ENCODE results near the gene LRRC4C.

Gene LRRC4C

GRCh38 chr11:40223596-40224330 lies 1235.7 kb downstream of the LRRC4C start:
- H3K36me3 ChIP-seq (ENCODE audit: control insufficient read depth in 1 of 2, insufficient read depth in 2 of 2, low read depth in 1 of 2, low read length in 2 of 2), result no peaks in the 10 kb centered on the region
- H3K4ac ChIP-seq (ENCODE audit: low read depth in 1 of 2, low read length in 2 of 2), result no peak overlapping the region
- no peak overlapping the region for H2AK5ac ChIP-seq (ENCODE audit: low read length, severe bottlenecking)
- H3K4me1 ChIP-seq (ENCODE audit: control insufficient read depth, insufficient read depth, low read depth, low read length), result no peaks in the 10 kb centered on the region
- H2BK120ac ChIP-seq (ENCODE audit: low read depth, low read length), result no peak overlapping the region
- H3K4me3 ChIP-seq (ENCODE audit: insufficient read depth in 1 of 2, low read depth in 1 of 2, low read length in 2 of 2), result no peak overlapping the region
- H3K4me2 ChIP-seq (ENCODE audit: low read length, poor library complexity, severe bottlenecking), result no peak overlapping the region
- H4K8ac ChIP-seq (ENCODE audit: low read length), result no peak overlapping the region
- no peak overlapping the region for H2AFZ ChIP-seq (ENCODE audit: low read depth, low read length)
- H2BK12ac ChIP-seq (ENCODE audit: low read length in 2 of 2), result no peak overlapping the region
- H4K91ac ChIP-seq (ENCODE audit: low read length), result no peak overlapping the region
- H3K27me3 ChIP-seq (ENCODE audit: control insufficient read depth in 1 of 2, insufficient read depth in 1 of 2, low read length in 2 of 2), result no peaks in the 10 kb centered on the region
- no peak overlapping the region for H3K23ac ChIP-seq (ENCODE audit: low read length in 2 of 2)
- WGBS, result 100% methylated on average over 1 of the region's 2 CpGs
- H3K9me3 ChIP-seq (ENCODE audit: control insufficient read depth, low read length), result no peaks in the 10 kb centered on the region
- DNase-seq, result no peak
- H3K79me1 ChIP-seq (replicated peaks; ENCODE audit: low read length, poor library complexity, severe bottlenecking), result no peaks in the 10 kb centered on the region
- no peak overlapping the region for H3K18ac ChIP-seq (ENCODE audit: low read depth in 1 of 2, low read length in 2 of 2)
- H3K27ac ChIP-seq (ENCODE audit: low read length, poor library complexity, severe bottlenecking), result no peak overlapping the region
- H3K14ac ChIP-seq (ENCODE audit: low read length in 2 of 2), result no peak overlapping the region
- no peak overlapping the region for H2BK15ac ChIP-seq (ENCODE audit: low read depth, poor library complexity, severe bottlenecking)
- no peak overlapping the region for H2BK5ac ChIP-seq (ENCODE audit: low read depth, low read length, poor library complexity, severe bottlenecking)
- no peak overlapping the region for H3K9ac ChIP-seq (ENCODE audit: low read length)

- Histone ChIP-seq H3K36me3 (ENCODE audit: control insufficient read depth in 1 of 2, insufficient read depth in 2 of 2, low read depth in 1 of 2, low read length in 2 of 2) (no peaks in the 10 kb centered on the region), H3K14ac (ENCODE audit: low read length in 2 of 2) (no peak overlapping the region), H2AFZ (ENCODE audit: low read depth, low read length) (no peak overlapping the region), H3K27ac (ENCODE audit: low read length, poor library complexity, severe bottlenecking) (no peak overlapping the region), H3K23ac (ENCODE audit: low read length in 2 of 2) (no peak overlapping the region), H3K4me1 (ENCODE audit: control insufficient read depth, insufficient read depth, low read depth, low read length) (no peaks in the 10 kb centered on the region), H3K9me3 (ENCODE audit: control insufficient read depth, low read length) (no peaks in the 10 kb centered on the region), H3K9ac (ENCODE audit: low read length) (no peak overlapping the region), H4K8ac (ENCODE audit: low read length) (no peak overlapping the region), H3K18ac (ENCODE audit: low read depth in 1 of 2, low read length in 2 of 2) (no peak overlapping the region), H3K4ac (ENCODE audit: low read depth in 1 of 2, low read length in 2 of 2) (no peak overlapping the region), H3K4me2 (ENCODE audit: low read length, poor library complexity, severe bottlenecking) (no peak overlapping the region), H2AK5ac (ENCODE audit: low read length, severe bottlenecking) (no peak overlapping the region), H2BK12ac (ENCODE audit: low read length in 2 of 2) (no peak overlapping the region), H2BK15ac (ENCODE audit: low read depth, poor library complexity, severe bottlenecking) (no peak overlapping the region), H4K91ac (ENCODE audit: low read length) (no peak overlapping the region), H3K79me1 (replicated peaks; ENCODE audit: low read length, poor library complexity, severe bottlenecking) (no peaks in the 10 kb centered on the region), H3K4me3 (ENCODE audit: insufficient read depth in 1 of 2, low read depth in 1 of 2, low read length in 2 of 2) (no peak overlapping the region), H3K27me3 (ENCODE audit: control insufficient read depth in 1 of 2, insufficient read depth in 1 of 2, low read length in 2 of 2) (no peaks in the 10 kb centered on the region), H2BK120ac (ENCODE audit: low read depth, low read length) (no peak overlapping the region), H2BK5ac (ENCODE audit: low read depth, low read length, poor library complexity, severe bottlenecking) (no peak overlapping the region)
- DNase-seq, result peak; percentile 37
- no CpG with 5 or more reads among the region's 3 CpGs for WGBS
These were observed 1240.1 kb downstream of the LRRC4C start for GRCh38 chr11:40219401-40219800.

GRCh38 chr11:40215556-40215955 lies 1243.9 kb downstream of the LRRC4C start:
- H3K14ac ChIP-seq (ENCODE audit: low read length in 2 of 2), result no peak overlapping the region
- H3K27ac ChIP-seq (ENCODE audit: low read length, poor library complexity, severe bottlenecking), result no peak overlapping the region
- H3K4ac ChIP-seq (ENCODE audit: low read depth in 1 of 2, low read length in 2 of 2), result no peak overlapping the region
- no peaks in the 10 kb centered on the region for H3K4me1 ChIP-seq (ENCODE audit: control insufficient read depth, insufficient read depth, low read depth, low read length)
- no peaks in the 10 kb centered on the region for H3K79me1 ChIP-seq (replicated peaks; ENCODE audit: low read length, poor library complexity, severe bottlenecking)
- no peak overlapping the region for H2BK12ac ChIP-seq (ENCODE audit: low read length in 2 of 2)
- H2AK5ac ChIP-seq (ENCODE audit: low read length, severe bottlenecking), result no peak overlapping the region
- no peaks in the 10 kb centered on the region for H3K27me3 ChIP-seq (ENCODE audit: control insufficient read depth in 1 of 2, insufficient read depth in 1 of 2, low read length in 2 of 2)
- no peak overlapping the region for H2BK120ac ChIP-seq (ENCODE audit: low read depth, low read length)
- H3K18ac ChIP-seq (ENCODE audit: low read depth in 1 of 2, low read length in 2 of 2), result no peak overlapping the region
- H3K23ac ChIP-seq (ENCODE audit: low read length in 2 of 2), result no peak overlapping the region
- no peaks in the 10 kb centered on the region for H3K36me3 ChIP-seq (ENCODE audit: control insufficient read depth in 1 of 2, insufficient read depth in 2 of 2, low read depth in 1 of 2, low read length in 2 of 2)
- no peak overlapping the region for H2BK15ac ChIP-seq (ENCODE audit: low read depth, poor library complexity, severe bottlenecking)
- no peak overlapping the region for H2AFZ ChIP-seq (ENCODE audit: low read depth, low read length)
- no peak overlapping the region for H4K91ac ChIP-seq (ENCODE audit: low read length)
- WGBS, result 85% methylated on average over 2 of the region's 2 CpGs
- DNase-seq, result no peak
- H3K4me2 ChIP-seq (ENCODE audit: low read length, poor library complexity, severe bottlenecking), result no peak overlapping the region
- no peak overlapping the region for H4K8ac ChIP-seq (ENCODE audit: low read length)
- no peak overlapping the region for H3K4me3 ChIP-seq (ENCODE audit: insufficient read depth in 1 of 2, low read depth in 1 of 2, low read length in 2 of 2)
- H3K9ac ChIP-seq (ENCODE audit: low read length), result no peak overlapping the region
- no peak overlapping the region for H2BK5ac ChIP-seq (ENCODE audit: low read depth, low read length, poor library complexity, severe bottlenecking)
- no peaks in the 10 kb centered on the region for H3K9me3 ChIP-seq (ENCODE audit: control insufficient read depth, low read length)

- no peak overlapping the region for H3K23ac ChIP-seq (ENCODE audit: low read length in 2 of 2)
- H3K4me2 ChIP-seq (ENCODE audit: low read length, poor library complexity, severe bottlenecking), result no peak overlapping the region
- no peaks in the 10 kb centered on the region for H3K36me3 ChIP-seq (ENCODE audit: control insufficient read depth in 1 of 2, insufficient read depth in 2 of 2, low read depth in 1 of 2, low read length in 2 of 2)
- H3K27me3 ChIP-seq (ENCODE audit: control insufficient read depth in 1 of 2, insufficient read depth in 1 of 2, low read length in 2 of 2), result no peaks in the 10 kb centered on the region
- H3K14ac ChIP-seq (ENCODE audit: low read length in 2 of 2), result no peak overlapping the region
- no peak for DNase-seq
- H3K18ac ChIP-seq (ENCODE audit: low read depth in 1 of 2, low read length in 2 of 2), result no peak overlapping the region
- H3K9ac ChIP-seq (ENCODE audit: low read length), result no peak overlapping the region
- no peak overlapping the region for H2AK5ac ChIP-seq (ENCODE audit: low read length, severe bottlenecking)
- no peak overlapping the region for H2AFZ ChIP-seq (ENCODE audit: low read depth, low read length)
- no peaks in the 10 kb centered on the region for H3K79me1 ChIP-seq (replicated peaks; ENCODE audit: low read length, poor library complexity, severe bottlenecking)
- no peak overlapping the region for H3K27ac ChIP-seq (ENCODE audit: low read length, poor library complexity, severe bottlenecking)
- no peak overlapping the region for H2BK120ac ChIP-seq (ENCODE audit: low read depth, low read length)
- H3K9me3 ChIP-seq (ENCODE audit: control insufficient read depth, low read length), result no peaks in the 10 kb centered on the region
- H2BK15ac ChIP-seq (ENCODE audit: low read depth, poor library complexity, severe bottlenecking), result no peak overlapping the region
- no peak overlapping the region for H4K91ac ChIP-seq (ENCODE audit: low read length)
- no peak overlapping the region for H4K8ac ChIP-seq (ENCODE audit: low read length)
- no peaks in the 10 kb centered on the region for H3K4me1 ChIP-seq (ENCODE audit: control insufficient read depth, insufficient read depth, low read depth, low read length)
- no peak overlapping the region for H3K4me3 ChIP-seq (ENCODE audit: insufficient read depth in 1 of 2, low read depth in 1 of 2, low read length in 2 of 2)
- no peak overlapping the region for H3K4ac ChIP-seq (ENCODE audit: low read depth in 1 of 2, low read length in 2 of 2)
- H2BK5ac ChIP-seq (ENCODE audit: low read depth, low read length, poor library complexity, severe bottlenecking), result no peak overlapping the region
- H2BK12ac ChIP-seq (ENCODE audit: low read length in 2 of 2), result no peak overlapping the region
These were observed 1252.0 kb downstream of the LRRC4C start for GRCh38 chr11:40207416-40207815.

All from mesenchymal stem cell (in vitro differentiated cells and primary cell).